K562 (cell line): ENCODE measurements around the gene DMXL1. TPM values are rescaled to one million over a fixed set of nuclear protein-coding genes. Genes with fewer than 3 reads are reported as not detected.

ENCODE experiments used
- ATAC-seq: fragments of 200-7000 bp; cut with Tn5 transposase; 3 replicates; pipeline ENCODE4 v1.9.1; 2020; ENCODE audit warnings: moderate library complexity
- BruUV-seq: library from RNA; stranded (reverse); fragments of 400-500 nt; replicated peaks from 2 replicates; lab custom pipeline; 2021; lab: Mats Ljungman, UMichigan
- CTCF ChIA-PET: fragments of 300-600 bp; formaldehyde crosslinking; extraction: SDS; loops from one replicate; lab custom pipeline; 2021; ENCODE audit warnings: low intra/inter-chr PET ratio; lab: Yijun Ruan, JAX
- POLR2A ChIA-PET: fragments of 300-600, 350-650 bp; sonication (Branson Sonifier 250); formaldehyde crosslinking; extraction: SDS; loops from one replicate; lab custom pipeline; 2021; ENCODE audit warnings: antibody characterized with exemption, inconsistent platforms; lab: Yijun Ruan, JAX
- DNase-seq, 4 experiments: peaks; one replicate each; pipeline versions ENCODE4 v3.0.0 to v3.0.0-alpha.2; 2011 to 2018; ENCODE audit warnings: low spot score in 3 of 4, mixed read lengths in 3 of 4; ENCODE audit errors: extremely low read depth in 1 of 4
- FAIRE-seq: peaks from 2 replicates; lab custom pipeline; 2011; peaks lifted over from hg19 to GRCh38; lab: Jason Lieb, UNC
- H2AFZ ChIP-seq: 2 replicates; pipeline ENCODE4 v1.6.0; 2011; ENCODE audit warnings: low read depth, low read length, control low read depth, inconsistent platforms
- H3K27ac ChIP-seq: fragments of 200-600 bp; 3 replicates; pipeline ENCODE4 v1.8.0; 2011; ENCODE audit warnings: low read depth, mild to moderate bottlenecking, control low read depth, inconsistent platforms, low read length, moderate library complexity, mixed read lengths; ENCODE audit errors: extremely low read depth
- H3K27me3 ChIP-seq, 2 experiments: fragments of 300-600 bp in 1 of 2; 2 replicates in 1 of 2; 3 replicates in 1 of 2; pipeline versions ENCODE4 v1.6.0 to v1.8.0; 2011; ENCODE audit warnings: inconsistent platforms in 2 of 2, low read length in 2 of 2, mild to moderate bottlenecking in 1 of 2, mixed read lengths in 1 of 2, moderate library complexity in 1 of 2; ENCODE audit not compliant: control insufficient read depth in 2 of 2, insufficient read depth in 2 of 2
- H3K36me3 ChIP-seq: fragments of 300-600 bp; 3 replicates; pipeline ENCODE4 v1.8.0; 2011; ENCODE audit warnings: mild to moderate bottlenecking, low read length, inconsistent platforms; ENCODE audit not compliant: control insufficient read depth, insufficient read depth
- H3K4me1 ChIP-seq, 2 experiments: fragments of 200-600 bp in 1 of 2; replicated peaks in 1 of 2; 2 replicates in 1 of 2; 3 replicates in 1 of 2; pipeline versions ENCODE4 v1.5.1 to v1.8.0; 2011; ENCODE audit warnings: inconsistent platforms in 2 of 2, low read length in 2 of 2, mild to moderate bottlenecking in 1 of 2, mixed read lengths in 1 of 2, moderate library complexity in 1 of 2; ENCODE audit not compliant: control insufficient read depth in 2 of 2, insufficient read depth in 2 of 2
- H3K4me2 ChIP-seq: 2 replicates; pipeline ENCODE4 v1.6.1; 2011; ENCODE audit warnings: low read length, control low read depth, inconsistent platforms, mixed read lengths; ENCODE audit not compliant: insufficient read depth
- H3K4me3 ChIP-seq: fragments of 200-600 bp; sonication (generic), shearing (Covaris generic); 2 replicates; pipeline ENCODE4 v1.5.1; 2016; ENCODE audit warnings: control low read depth, inconsistent platforms
- H3K79me2 ChIP-seq: fragments of 200-600 bp; 3 replicates; pipeline ENCODE4 v1.8.0; 2011; ENCODE audit warnings: low read length, inconsistent platforms; ENCODE audit not compliant: control insufficient read depth, insufficient read depth
- H3K9ac ChIP-seq, 2 experiments: 2 replicates each; pipeline versions ENCODE4 v1.6.0 to v1.6.1; 2011; ENCODE audit warnings: low read depth in 2 of 2, low read length in 2 of 2, control low read depth in 1 of 2, inconsistent platforms in 1 of 2, mild to moderate bottlenecking in 1 of 2, mixed read lengths in 1 of 2; ENCODE audit not compliant: insufficient read depth in 1 of 2
- H3K9me1 ChIP-seq: one replicate; pipeline ENCODE4 v1.6.0; 2011; ENCODE audit warnings: inconsistent platforms, mild to moderate bottlenecking, low read length, moderate library complexity; ENCODE audit not compliant: control insufficient read depth, insufficient read depth
- H3K9me3 ChIP-seq: replicated peaks from 2 replicates; pipeline ENCODE4 v1.5.1; 2011; ENCODE audit warnings: low read depth, low read length, inconsistent platforms; ENCODE audit not compliant: control insufficient read depth, insufficient read depth
- H4K20me1 ChIP-seq: replicated peaks from 2 replicates; pipeline ENCODE4 v1.6.1; 2011; ENCODE audit warnings: low read length, inconsistent platforms, mixed read lengths; ENCODE audit not compliant: control insufficient read depth, insufficient read depth
- CREB1 ChIP-seq, 2 experiments: sonication (generic) in 1 of 2; formaldehyde crosslinking in 1 of 2; IDR thresholded peaks; 2 replicates each; pipeline versions ENCODE4 v1.6.1 to v1.8.0; 2012 to 2022; ENCODE audit warnings: inconsistent platforms in 1 of 2, mild to moderate bottlenecking in 1 of 2, missing genetic modification reagents in 1 of 2, moderate library complexity in 1 of 2
- KAT7 ChIP-seq: sonication (generic); formaldehyde crosslinking; IDR thresholded peaks from 2 replicates; pipeline ENCODE4 v1.8.0; 2022; ENCODE audit warnings: missing genetic modification reagents, mild to moderate bottlenecking, borderline replicate concordance
- KLF13 ChIP-seq: fragments of 450-650 bp; IDR thresholded peaks from 2 replicates; pipeline ENCODE4 v1.6.1; 2016; ENCODE audit warnings: missing genetic modification characterization, low read depth, mild to moderate bottlenecking, missing compliant biosample characterization, moderate library complexity, borderline replicate concordance
- MTF1 ChIP-seq: fragments of 250-450 bp; sonication (Bioruptor Pico); IDR thresholded peaks from 2 replicates; pipeline ENCODE4 v1.9.0; 2021; ENCODE audit warnings: moderate library complexity, mild to moderate bottlenecking, inconsistent platforms, borderline replicate concordance
- SMAD1 ChIP-seq: fragments of 150-350 bp; IDR thresholded peaks from 2 replicates; pipeline ENCODE4 v1.6.1; 2014; ENCODE audit warnings: low read length, low read depth; ENCODE audit not compliant: partially characterized antibody
- SRSF9 ChIP-seq: fragments of 200-400 bp; formaldehyde crosslinking; IDR thresholded peaks from 2 replicates; pipeline ENCODE4 v1.6.1; 2017; ENCODE audit warnings: low read depth, low read length, borderline replicate concordance
- ZNF408 ChIP-seq: fragments of 250-450 bp; sonication (Bioruptor Pico); IDR thresholded peaks from 2 replicates; pipeline ENCODE4 v1.4.0; 2020; ENCODE audit warnings: low read depth, mild to moderate bottlenecking, moderate library complexity
- ZNF778 ChIP-seq: fragments of 450-650 bp; formaldehyde crosslinking; IDR thresholded peaks from 2 replicates; pipeline ENCODE4 v1.4.0; 2020; ENCODE audit warnings: mild to moderate bottlenecking, moderate library complexity
- WGBS: fragments of 100-300 bp; shearing (Covaris generic); methylation state at CpG from one replicate; pipeline ENCODE4 v1.1.6; 2016; ENCODE audit warnings: low coverage, mixed read lengths; ENCODE audit not compliant: insufficient coverage; ENCODE audit errors: missing lambda C conversion rate; 5-methylcytosine and 5-hydroxymethylcytosine counted together
- in situ Hi-C: fragments of 300-500 bp; cut with MboI; formaldehyde crosslinking; loops from 4 replicates; pipeline ENCODE4 v1.15.0; 2018; ENCODE audit warnings: inconsistent platforms, mixed read lengths
- intact Hi-C: fragments of 100-400 bp; cut with micrococcal nuclease; formaldehyde crosslinking; loops from 2 replicates; pipeline ENCODE4 v1.14.2; 2022
- polyA plus RNA-seq, 8 experiments: library from polyadenylated mRNA; depleted of rRNA in 4 of 8; stranded (reverse) in 5 of 8; unstranded in 3 of 8; fragments of >200 nt; fragmentation: Nextera tagmentation in 2 of 8; fragmentation: Illumina TruSeq in 1 of 8; extraction: Ambion mirVana in 2 of 8; extraction: Trizol in 1 of 8; gene quantifications; 2 replicates each; pipeline versions ENCODE4 v1.2.1 to v1.2.3, GENCODE V29; 2011 to 2014; ENCODE audit warnings: inconsistent platforms in 1 of 8, missing spikeins in 1 of 8
- total RNA-seq, 7 experiments: library from RNA; depleted of rRNA in 6 of 7; stranded (reverse); fragments of >200 nt in 6 of 7; fragmentation: Illumina TruSeq in 2 of 7; extraction: Trizol in 2 of 7; gene quantifications; 2 replicates each; pipeline versions ENCODE4 v1.2.1 to v1.2.3, GENCODE V29; 2011 to 2021; ENCODE audit warnings: low replicate concordance in 1 of 7
- TF ChIP-seq, protein P1 (sequence below), 2 experiments: fragments of 250-450 bp in 1 of 2; fragments of 450-650 bp in 1 of 2; sonication (Bioruptor Pico) in 1 of 2; IDR thresholded peaks; 2 replicates each; pipeline versions ENCODE4 v1.6.1 to v1.8.0; 2016 to 2021; ENCODE audit warnings: mild to moderate bottlenecking in 2 of 2, moderate library complexity in 2 of 2, missing compliant biosample characterization in 1 of 2, missing genetic modification characterization in 1 of 2

The DMXL1 gene
- total and polyA plus RNA-seq, 9 of the 15 experiments (the other 6 are each of a cell fraction or from before 2014, with no cell fraction given), result 8.3 to 40.3 (median 30.6) TPM

DNA sequence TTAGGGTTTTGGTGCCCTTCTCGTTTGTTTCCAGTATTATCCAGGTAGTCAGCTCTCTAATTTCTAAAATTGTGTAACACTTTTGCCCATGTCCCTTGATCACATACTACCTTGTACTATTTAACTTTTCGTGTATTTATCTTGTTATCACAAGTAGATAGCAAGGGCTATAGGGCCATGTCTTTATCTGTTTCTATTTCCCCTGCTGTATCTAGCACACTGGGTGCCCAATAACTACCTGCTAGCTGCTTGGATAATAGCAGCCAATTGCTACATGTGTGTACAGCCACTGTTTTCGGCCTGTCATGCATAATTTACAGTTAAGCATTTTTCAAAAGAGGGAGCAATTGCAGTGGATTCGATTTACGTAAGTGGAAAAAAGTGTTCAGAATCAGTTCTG lies 220.2 kb downstream of the DMXL1 start:
- 56% methylated on average over 5 of the region's 5 CpGs for WGBS
- 0 out of 3 replicates have a peak, but pooled peaks cover 3% of the 10 kb centered on the region for H3K36me3 ChIP-seq
- H3K9me1 ChIP-seq, result no peaks in the 10 kb centered on the region
- H2AFZ ChIP-seq, result no peak overlapping the region
- H4K20me1 ChIP-seq, result no peaks in the 10 kb centered on the region
- H3K27me3 ChIP-seq, result no peaks in the 10 kb centered on the region
- no peaks in the 10 kb centered on the region for H3K9me3 ChIP-seq
- peak overlapping the region; percentile 38; the same call in 1 of the 2 replicates for H3K4me2 ChIP-seq
- CTCF ChIA-PET, result no interaction called here
- H3K27ac ChIP-seq, result no peak overlapping the region
- POLR2A ChIA-PET, result interaction anchor here (1.0 to 2.3 kb wide), 6 partner anchors 9 to 18 kb away, joined by 4 to 14 read pairs (median 6); no protein-coding TSS in a partner anchor
- intact Hi-C loops (no loop called here), in situ Hi-C loops (no loop called here)
- TF ChIP-seq ZNF408 (CRISPR knock-in tag), result no peak
- no peak for TF ChIP-seq SMAD1
- TF ChIP-seq CREB1 (IDR thresholded peaks at IDR 0.05), result no peak
- no peak for TF ChIP-seq CREB1 (CRISPR knock-in tag; IDR thresholded peaks at IDR 0.05)
- no peak for TF ChIP-seq KLF13 (tag)
- no peak for TF ChIP-seq KAT7
- TF ChIP-seq ZNF778, result no peak
- TF ChIP-seq, protein P1, sequence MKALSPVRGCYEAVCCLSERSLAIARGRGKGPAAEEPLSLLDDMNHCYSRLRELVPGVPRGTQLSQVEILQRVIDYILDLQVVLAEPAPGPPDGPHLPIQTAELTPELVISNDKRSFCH (CRISPR knock-in tag; IDR thresholded peaks at IDR 0.05), result no peak
- TF ChIP-seq, protein P1 (tag; IDR thresholded peaks at IDR 0.05), result no peak
- no peak for TF ChIP-seq MTF1 (CRISPR knock-in tag)
- TF ChIP-seq SRSF9, result no peak
- no peak overlapping the region for H3K9ac ChIP-seq
- ATAC-seq (no peak), DNase-seq (no peak), FAIRE-seq (no peak)
- peaks cover 9 to 51% of the 10 kb centered on the region in 2 experiments for H3K4me1 ChIP-seq
- H3K79me2 ChIP-seq, result peaks cover 75% of the 10 kb centered on the region
- no peak overlapping the region for H3K4me3 ChIP-seq
- no TSS peak for BruUV-seq
